Measurements from ENCODE around the gene STK10.

GRCh38 chr5:172048539-172049101 lies 139.4 kb downstream of the STK10 start:
- TF ChIP-seq EZH2 (IDR thresholded peaks at IDR 0.05; ENCODE audit: borderline replicate concordance, insufficient read depth, low read depth, low read length, poor library complexity, severe bottlenecking) = no peak
- TF ChIP-seq, protein P1, sequence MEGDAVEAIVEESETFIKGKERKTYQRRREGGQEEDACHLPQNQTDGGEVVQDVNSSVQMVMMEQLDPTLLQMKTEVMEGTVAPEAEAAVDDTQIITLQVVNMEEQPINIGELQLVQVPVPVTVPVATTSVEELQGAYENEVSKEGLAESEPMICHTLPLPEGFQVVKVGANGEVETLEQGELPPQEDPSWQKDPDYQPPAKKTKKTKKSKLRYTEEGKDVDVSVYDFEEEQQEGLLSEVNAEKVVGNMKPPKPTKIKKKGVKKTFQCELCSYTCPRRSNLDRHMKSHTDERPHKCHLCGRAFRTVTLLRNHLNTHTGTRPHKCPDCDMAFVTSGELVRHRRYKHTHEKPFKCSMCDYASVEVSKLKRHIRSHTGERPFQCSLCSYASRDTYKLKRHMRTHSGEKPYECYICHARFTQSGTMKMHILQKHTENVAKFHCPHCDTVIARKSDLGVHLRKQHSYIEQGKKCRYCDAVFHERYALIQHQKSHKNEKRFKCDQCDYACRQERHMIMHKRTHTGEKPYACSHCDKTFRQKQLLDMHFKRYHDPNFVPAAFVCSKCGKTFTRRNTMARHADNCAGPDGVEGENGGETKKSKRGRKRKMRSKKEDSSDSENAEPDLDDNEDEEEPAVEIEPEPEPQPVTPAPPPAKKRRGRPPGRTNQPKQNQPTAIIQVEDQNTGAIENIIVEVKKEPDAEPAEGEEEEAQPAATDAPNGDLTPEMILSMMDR (IDR thresholded peaks at IDR 0.05) = no peak
